Fibroblast of villous mesenchyme (primary cell): ENCODE data around the gene HOXA2. TPM values are rescaled to one million over a fixed set of nuclear protein-coding genes. Genes with fewer than 3 reads are reported as not detected.
A peak's percentile ranks its signal among the peaks of the same experiment; 100 is the strongest.

ENCODE experiments used
- DNase-seq: peaks from one replicate; pipeline ENCODE4 v3.0.0-alpha.2; 2010; ENCODE audit warnings: low read depth
- H3K4me3 ChIP-seq: 2 replicates; pipeline ENCODE4 v1.5.1; 2011; ENCODE audit warnings: low read depth, mild to moderate bottlenecking, low read length
- total RNA-seq: library from RNA; depleted of rRNA; stranded (reverse); fragments of >200 nt; gene quantifications from 2 replicates; pipeline ENCODE4 v1.2.3, GENCODE V29; 2012
- TF ChIP-seq, protein P1 (sequence below): IDR thresholded peaks from 2 replicates; pipeline ENCODE4 v1.5.1; 2012; ENCODE audit warnings: low read depth, mild to moderate bottlenecking, low read length; ENCODE audit not compliant: insufficient read depth

Gene HOXA2
- total RNA-seq, 1 donor, result 0.86 TPM

DNA sequence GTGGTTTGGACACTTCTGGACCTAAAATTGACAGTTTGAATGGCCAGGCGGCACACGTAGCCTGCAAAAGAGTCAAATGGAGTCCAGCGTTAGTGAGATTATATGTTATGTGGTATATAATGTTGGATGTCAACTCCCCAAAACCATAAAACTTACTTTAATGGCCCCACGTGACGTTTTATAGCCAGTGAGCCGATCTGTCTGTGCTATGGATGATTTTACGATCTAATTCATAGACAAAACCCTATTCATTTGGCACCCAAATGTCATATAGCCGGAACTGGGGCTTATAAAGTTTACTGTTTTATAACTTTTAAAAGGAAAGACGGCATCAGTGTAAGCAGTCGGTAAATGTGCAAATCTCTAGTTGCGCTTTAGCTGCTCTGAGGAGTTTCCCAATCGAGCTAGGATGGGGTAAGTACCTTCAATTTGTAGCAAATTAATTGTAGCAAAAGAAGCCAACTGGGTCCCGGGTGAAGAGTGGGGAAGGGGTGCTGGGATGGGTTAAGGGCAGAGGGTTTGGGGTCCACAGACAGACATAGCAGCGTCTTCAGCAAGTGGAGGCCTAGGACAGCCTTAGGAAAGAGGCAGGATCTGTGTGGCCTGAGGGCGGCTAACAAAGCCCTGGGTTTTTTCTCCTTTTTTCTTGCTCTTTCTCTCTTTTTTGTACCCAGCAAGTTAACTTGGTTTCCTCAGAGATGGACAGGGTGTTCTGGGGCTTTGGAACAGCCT is 37.8 kb upstream of the HOXA2 start:
- H3K4me3 ChIP-seq, result no peak overlapping the region
- DNase-seq, result peak; percentile 48
- TF ChIP-seq, protein P1, sequence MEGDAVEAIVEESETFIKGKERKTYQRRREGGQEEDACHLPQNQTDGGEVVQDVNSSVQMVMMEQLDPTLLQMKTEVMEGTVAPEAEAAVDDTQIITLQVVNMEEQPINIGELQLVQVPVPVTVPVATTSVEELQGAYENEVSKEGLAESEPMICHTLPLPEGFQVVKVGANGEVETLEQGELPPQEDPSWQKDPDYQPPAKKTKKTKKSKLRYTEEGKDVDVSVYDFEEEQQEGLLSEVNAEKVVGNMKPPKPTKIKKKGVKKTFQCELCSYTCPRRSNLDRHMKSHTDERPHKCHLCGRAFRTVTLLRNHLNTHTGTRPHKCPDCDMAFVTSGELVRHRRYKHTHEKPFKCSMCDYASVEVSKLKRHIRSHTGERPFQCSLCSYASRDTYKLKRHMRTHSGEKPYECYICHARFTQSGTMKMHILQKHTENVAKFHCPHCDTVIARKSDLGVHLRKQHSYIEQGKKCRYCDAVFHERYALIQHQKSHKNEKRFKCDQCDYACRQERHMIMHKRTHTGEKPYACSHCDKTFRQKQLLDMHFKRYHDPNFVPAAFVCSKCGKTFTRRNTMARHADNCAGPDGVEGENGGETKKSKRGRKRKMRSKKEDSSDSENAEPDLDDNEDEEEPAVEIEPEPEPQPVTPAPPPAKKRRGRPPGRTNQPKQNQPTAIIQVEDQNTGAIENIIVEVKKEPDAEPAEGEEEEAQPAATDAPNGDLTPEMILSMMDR, result no peak

DNA sequence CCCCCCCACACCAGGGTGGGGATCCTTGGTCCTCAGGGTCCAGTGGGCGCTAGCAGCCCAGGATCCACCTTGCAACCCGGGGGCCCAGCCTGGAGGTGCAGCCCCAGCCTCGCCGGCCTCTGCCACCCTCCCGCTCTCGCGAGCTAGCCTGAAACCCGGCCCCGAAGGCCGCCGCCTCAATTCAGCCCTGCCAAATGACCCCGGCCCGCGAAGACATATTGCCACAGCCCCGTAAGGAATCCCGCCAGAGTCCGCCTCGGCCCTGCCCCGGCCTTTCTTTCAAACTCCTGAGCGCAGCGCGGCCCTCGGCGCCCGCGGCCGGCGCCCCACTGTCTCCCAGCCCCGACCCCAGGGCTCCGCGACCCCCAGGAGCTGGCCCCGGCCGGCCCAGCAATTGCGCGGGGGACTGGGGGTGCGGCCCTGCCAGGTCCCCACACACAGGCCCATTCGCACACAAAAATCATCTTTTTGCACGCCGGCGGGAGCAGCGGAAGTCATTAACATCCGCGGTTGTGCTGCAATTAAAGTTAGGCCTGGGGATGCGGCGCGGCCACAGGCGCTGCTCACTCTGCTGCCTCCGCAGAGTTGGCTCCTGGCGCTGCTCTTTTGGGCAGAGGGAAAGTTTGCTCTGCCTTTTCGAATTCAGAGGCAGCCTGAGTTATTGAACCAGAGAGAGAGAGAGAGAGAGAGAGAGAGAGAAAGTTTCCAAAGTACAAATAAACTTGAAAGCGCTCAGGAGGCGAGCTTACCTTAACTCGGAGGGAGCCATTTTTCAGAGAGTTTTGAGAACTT is 37.0 kb upstream of the HOXA2 start:
- TF ChIP-seq, protein P1, result no peak
- H3K4me3 ChIP-seq, result peak overlapping the region; percentile 13
- DNase-seq, result no peak

DNA sequence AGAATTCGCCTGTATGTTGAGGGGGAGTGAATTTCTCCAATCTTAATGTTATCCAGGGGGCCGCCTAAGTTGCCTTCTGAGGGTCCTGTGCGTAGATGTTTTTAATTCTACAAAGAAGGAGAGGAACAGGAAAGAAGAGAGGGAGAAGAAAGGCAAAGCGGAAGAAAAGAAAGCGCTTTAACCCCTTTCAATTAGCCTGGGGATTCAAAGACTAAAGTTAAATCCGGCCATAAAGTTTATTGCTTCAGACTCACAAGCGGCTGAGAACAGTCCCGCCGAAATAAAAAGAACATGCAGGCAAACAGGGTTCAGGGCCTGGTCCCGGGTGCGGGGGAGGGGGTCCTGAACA is 36.5 kb upstream of the HOXA2 start:
- H3K4me3 ChIP-seq, result no peak overlapping the region
- DNase-seq, result no peak
- TF ChIP-seq, protein P1, result no peak

- no peak overlapping the region for H3K4me3 ChIP-seq
These were observed 36.0 kb upstream of the HOXA2 start for GRCh38 chr7:27138472-27138871.

GRCh38 chr7:27137640-27138315 is 35.3 kb upstream of the HOXA2 start:
- no peak for DNase-seq
- TF ChIP-seq, protein P1, result no peak
- no peak overlapping the region for H3K4me3 ChIP-seq

More at GRCh38 chr7:27138472-27138871, 36.0 kb upstream of the HOXA2 start:
- no peak for DNase-seq
- TF ChIP-seq, protein P1, result no peak

DNA sequence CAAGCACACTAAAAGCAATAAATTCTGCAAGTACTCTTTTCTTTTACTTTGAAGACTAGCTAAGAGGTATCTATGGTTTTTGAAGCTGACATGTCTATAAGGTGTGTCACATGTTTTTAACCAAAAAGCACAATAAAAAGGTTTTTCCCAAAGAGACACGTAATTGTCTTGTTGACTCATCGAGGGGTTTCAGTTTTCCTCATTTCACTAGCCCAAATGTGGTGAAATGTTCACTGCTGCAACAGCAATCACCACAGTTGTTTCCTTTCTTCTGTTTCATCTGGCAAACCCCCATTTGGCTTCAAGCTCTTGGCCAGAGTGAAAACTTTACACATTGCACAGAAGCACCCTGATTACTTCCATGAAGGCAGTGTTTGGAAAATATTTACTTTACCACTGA is 31.9 kb upstream of the HOXA2 start:
- DNase-seq, result peak; percentile 91
- no peak overlapping the region for H3K4me3 ChIP-seq
- TF ChIP-seq, protein P1, result no peak
